Inflammatory macrophage treated with lipopolysaccharide for 1 hour (primary cell): Measurements from ENCODE around the gene FOXJ3.

ENCODE experiments used
- DNase-seq, 2 donors: peaks; one replicate each; pipeline ENCODE4 v3.0.0-alpha.2; 2020 to 2022

Gene FOXJ3

GRCh38 chr1:42333662-42334239 is 1.3 kb downstream of the FOXJ3 start:
- DNase-seq = peak in 1 of 2 donors; percentile 9

- no peak for DNase-seq
Measured at GRCh38 chr1:42332877-42333276, 2.2 kb downstream of the FOXJ3 start.

DNA sequence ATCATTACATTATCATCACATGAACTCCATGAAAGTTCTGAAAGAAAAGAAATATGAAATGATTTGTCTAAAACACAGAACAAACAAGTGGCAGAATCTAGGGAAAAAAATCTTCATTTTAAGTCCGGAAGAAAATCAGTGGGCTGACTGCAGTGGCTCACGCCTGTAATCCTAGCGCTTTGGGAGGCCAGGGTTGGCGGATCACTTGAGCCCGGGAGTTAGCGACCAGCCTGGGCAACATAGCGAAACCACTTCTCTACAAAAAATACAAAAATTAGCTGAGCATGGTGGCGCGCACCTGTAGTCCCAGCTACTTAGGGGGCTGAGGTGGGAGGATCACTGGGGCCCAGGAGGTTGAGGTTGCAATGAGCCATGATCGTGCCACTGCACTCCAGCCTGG is 4.8 kb downstream of the FOXJ3 start:
- DNase-seq = no peak

DNA sequence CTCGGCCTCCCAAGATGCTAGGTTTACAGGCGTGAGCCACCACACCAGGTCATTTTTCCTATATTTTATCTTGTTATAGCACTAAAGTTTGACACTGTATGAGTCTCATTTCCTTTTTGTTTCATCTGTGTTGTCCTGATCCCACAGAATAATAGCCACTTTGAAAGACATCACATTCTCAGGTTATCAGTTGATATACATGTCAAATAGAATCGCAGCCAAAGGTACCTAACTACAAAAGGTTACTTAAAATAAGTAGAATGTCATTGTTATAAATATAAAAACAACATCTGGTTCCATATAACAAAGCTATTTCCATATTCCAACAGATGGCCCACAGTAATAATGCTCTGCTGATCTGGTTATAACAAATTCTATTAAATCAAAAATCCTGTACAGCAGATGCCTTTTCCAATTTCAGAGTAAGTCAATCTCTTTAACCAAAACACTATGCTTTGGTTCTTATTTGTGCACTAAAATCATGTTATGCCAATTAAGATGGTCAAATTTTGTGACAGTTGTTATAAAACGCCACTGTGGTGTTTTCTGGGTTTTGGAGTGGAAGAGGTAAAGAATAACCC is 6.0 kb downstream of the FOXJ3 start:
- no peak for DNase-seq

- DNase-seq = no peak
Measured at GRCh38 chr1:42328047-42328625, 6.9 kb downstream of the FOXJ3 start.

DNA sequence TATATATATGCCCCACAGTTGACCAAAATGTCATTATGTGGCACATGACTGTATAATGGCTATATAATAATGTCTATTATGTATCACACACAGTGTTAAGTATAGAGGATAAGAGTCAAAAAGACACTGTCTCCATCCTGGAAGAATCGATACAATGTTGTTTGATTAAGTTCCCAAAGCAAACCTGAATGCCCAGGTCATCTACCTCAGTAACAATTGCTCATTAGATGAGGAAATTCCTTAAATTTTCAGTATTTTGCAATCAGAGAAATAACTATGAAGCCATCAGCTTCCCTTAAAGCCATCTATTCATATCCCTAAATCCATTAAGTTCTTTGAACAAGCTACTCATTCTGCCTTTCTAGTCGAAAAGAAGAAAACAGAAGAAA is 10.0 kb downstream of the FOXJ3 start:
- DNase-seq = peak; percentile 9 to 18

DNA sequence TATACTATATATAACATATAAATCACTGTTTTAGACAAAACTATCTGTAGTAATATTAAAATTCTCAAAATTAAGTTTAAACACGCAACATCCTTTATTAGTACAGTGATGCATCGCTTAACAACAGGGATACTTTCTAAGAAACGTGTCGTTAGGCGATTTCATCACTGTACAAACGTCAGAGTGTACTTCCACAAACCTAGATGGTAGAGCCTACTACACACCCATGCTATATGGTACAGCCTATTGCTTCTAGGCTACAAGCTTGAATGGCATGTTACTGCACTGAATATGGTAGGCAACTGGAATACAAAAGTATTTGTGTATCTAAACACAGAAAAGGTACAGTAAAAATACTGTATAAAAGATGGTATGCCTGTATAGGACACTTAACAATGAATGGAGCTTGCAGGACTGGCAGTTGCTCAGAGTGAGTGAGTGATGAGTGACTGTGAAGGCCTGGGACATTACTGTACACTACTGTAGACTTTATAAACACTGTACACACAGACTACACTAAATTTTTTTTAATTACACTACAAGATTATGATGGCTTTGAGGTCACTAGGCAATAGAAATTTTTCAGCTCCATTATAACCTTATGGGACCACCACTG is 10.5 kb downstream of the FOXJ3 start:
- DNase-seq = peak; percentile 35 to 71

DNA sequence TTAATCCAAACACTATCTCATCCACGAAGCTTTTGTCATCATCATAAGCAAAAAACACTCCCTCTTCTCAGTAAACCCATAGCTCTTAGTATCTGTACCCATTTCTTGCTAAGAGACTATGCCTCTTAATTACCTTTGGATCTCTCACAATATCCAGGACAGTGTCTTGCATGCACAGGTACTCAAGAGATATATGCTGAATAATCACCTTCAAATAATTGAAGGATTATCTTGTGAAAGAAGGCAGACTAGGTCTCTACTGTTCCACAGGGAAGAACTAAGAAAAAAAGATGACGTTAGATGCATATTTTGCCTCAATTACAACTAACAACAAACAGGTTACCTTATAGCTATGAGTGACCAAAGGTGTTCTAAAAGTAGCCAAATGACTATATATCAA is 11.5 kb downstream of the FOXJ3 start:
- no peak for DNase-seq

DNA sequence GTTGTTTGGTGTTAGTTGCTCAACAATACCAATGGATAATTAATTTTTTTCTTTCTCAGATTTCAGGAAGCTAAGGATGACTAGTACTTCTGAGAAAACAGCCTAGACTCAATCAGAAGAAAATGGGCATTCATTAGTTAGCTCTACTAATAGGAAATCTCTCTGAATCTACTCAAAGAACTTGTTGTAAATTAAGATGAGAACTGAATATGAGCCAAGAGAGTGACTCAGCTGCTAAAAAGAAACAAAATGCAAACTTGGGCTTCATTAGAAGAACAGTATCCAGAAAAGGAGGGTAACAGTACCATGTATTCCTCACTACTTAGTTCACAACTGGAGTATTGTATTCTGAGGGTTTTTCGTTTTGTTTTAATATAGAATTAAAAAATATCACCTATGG is 12.5 kb downstream of the FOXJ3 start:
- DNase-seq = no peak

DNA sequence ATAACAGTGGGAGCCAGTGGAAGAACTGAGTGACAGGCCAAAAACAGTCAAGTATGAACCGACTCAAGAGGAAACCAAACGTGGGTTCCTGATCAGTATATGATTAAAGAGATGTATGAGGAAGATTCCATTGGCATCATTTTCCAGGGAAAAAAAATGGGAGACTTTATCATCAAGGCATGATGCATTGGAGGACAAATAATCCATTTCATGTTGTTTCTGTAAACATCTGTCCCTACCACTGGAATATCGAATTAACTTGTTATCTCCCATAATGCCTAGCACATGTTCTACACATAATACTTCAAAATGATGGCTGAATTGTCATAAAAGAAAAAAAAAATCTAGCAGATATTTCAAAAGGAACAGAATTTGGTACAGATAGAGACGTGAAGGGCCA is 13.3 kb downstream of the FOXJ3 start:
- DNase-seq = no peak

GRCh38 chr1:42320708-42321107 is 14.3 kb downstream of the FOXJ3 start:
- DNase-seq = no peak

DNA sequence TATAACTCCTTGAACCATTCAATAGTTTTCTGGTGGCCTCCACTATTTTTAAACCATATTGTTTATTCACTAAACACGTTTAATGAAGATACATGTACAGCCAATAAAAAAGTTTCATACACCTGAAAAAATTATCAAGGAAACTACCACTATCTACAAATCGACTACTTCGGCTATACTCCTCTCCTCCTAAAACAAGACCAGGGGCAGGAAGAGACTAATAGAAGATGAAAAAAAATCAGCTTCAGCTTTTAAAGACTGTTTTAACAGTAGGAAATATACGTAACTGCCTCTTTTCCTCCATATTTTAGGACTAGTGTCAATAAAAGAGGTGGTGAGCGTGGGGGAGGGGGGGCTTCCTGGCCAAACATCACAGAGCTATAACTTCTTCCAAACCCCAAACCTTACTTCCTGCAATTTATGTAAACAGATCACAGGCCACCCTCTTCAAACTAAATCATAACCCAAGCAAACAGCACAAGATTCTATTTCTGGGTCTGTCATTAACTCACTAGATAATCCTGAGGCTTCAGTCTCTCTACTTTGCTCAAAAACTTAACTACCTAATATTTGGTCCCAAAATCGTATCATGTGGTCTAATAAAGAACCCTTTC is 15.1 kb downstream of the FOXJ3 start:
- DNase-seq = no peak

DNA sequence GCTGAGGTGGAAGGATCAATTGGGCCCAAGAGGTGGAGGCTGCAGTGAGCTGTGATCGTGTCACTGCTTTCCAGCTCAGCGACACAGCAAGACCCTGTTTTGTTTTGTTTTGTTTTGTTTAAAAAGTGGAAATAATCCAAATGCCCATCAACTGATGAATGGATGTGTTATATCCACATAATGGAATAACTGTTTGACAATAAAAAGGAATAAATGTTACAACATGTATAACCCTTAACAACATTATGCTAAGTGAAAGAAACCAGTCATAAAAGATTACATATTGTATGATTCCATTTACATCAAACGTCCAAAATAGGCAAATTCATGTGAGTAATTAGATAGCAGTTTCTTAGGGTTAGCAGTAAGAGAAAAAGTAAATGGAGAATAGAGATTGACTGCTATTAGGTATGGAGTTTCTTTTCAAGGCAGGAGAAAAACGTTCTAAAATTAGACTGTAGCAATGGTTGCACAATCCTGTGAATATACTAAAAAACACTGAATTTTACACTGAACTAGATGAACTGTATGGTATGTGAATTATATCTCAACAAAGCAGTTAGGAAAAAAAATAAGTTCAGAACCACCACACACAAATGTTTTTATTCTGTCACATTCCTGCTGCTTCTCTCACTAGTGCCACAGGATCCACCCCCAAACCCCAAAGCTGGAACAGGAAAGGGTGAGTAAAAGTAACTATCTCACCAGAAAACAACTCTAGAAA is 15.7 kb downstream of the FOXJ3 start:
- peak in 1 of 2 donors; percentile 12 for DNase-seq

DNA sequence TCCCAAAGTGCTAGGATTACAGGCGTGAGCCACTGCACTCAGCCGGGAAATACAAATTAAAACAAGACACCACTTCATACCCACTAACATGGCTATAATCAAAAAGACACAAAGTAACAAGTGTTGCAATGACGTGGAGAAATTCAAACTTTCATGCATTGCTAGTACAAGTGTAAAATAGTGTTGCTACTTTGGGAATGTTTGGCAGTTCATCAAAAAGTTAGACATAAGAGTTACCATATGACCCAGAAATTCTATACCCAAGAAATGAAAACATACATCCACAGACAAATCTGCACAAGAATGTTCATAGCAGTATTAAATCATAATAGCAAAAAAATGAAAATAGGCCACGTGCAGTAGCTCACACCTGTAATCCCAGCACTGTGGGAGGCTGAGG is 16.4 kb downstream of the FOXJ3 start:
- DNase-seq = no peak

DNA sequence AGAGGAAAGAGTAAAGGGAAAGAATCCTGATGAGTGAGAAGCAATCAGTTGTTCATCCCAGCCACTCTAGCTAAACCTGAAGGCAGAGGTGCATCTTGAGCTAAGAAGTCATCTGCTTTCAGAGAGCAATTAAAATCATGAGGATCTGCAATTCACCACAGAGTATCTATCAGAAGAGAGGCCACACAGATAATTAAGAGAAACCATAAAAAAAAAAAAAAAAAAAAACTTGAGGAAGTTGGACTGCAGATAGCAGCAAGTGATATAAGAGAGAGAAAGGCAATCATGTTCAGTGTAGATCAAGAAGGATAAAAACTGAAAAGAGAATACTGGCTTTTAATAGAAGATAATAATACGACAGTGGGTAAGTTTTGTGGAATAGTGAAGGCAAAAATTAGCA is 17.7 kb downstream of the FOXJ3 start:
- no peak for DNase-seq

DNA sequence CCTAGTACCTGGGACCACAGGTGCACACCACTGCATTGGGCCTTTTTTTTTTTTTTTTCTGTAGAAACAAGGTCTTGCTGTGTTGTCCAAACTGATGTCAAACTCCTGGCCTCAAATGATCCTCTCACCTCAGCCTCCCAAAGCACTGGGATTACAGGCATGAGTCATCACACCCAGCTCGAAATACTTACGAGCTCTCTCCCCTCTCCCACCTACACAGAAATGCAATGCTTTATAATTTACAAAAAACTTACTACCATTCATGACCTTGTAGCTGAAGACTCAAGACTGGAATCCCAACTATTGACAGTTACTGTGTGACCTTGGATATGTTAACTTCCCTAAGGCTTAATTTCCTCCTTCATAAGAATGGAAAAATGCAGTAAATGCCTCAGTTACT is 18.7 kb downstream of the FOXJ3 start:
- no peak for DNase-seq

DNA sequence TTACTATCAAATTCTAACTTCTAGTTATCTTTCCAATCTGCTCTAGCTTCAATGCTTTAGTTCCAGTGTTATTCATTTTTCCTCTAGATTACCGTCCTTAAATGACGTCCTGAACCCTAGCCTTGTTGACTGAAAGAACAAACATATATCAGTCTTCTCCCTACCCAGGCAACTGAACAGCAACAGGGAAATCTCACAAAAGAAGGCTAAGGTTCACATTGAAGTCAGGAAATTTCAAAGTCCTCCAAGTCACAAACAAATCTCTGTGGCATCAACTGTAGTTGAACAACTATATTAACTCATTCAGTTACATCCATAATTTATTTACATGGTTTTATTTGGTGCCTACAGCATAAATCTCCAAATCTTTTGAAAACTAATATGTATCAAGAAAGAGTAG is 19.5 kb downstream of the FOXJ3 start:
- DNase-seq = no peak

GRCh38 chr1:42313970-42314369 is 21.1 kb downstream of the FOXJ3 start:
- no peak for DNase-seq

DNA sequence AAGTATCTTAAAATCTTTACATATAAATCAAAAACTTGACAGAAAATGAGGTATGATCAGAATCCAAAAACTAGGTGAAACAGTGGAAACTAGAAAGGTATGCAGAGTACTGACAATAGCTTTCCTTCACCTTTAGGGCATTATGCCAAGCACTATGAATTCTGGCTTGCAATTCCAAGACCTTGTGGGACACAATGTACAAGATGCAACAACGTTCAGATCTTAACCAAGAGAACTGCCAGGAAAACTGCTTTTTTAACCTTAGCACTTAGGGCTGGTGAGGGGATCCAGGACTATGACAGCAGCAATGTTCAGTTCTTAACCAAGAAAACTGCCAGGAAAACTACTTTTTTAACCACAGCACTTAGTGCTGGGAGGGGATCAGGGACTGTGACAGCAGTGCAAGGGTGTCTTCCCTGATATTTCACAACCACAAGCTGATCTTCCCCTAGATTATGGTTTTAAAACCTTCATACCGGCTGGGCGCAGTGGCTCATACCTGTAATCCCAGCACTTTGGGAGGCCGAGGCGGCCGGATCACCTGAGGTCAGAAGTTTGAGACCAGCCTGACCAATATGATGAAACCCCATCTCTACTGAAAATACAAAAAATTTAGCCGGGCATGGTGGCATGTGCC is 22.3 kb downstream of the FOXJ3 start:
- DNase-seq = no peak

- no peak for DNase-seq
Measured at GRCh38 chr1:42311897-42312296, 23.1 kb downstream of the FOXJ3 start.

DNA sequence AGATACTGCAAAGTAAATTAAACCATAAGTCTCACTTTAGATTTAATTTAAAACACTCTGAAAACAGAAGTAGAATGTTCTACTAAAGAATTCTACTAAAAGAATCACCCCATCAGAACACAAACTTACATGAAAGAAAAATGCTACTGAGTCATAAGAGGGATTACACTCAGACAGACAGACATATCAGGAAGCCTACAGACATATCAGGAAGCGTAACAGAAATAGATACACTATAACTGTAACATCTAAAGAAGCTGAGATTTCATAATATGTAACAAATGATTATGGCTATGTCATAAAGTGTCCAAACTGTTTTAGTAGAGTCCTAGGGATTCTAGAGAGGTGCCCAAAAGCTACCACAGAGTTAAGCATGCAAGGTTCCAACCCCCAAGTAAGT is 23.9 kb downstream of the FOXJ3 start:
- no peak for DNase-seq

- DNase-seq = no peak
Measured at GRCh38 chr1:42306977-42307376, 28.1 kb downstream of the FOXJ3 start.

GRCh38 chr1:42305639-42306038 is 29.4 kb downstream of the FOXJ3 start:
- no peak for DNase-seq
